Lung microvascular endothelial cell (primary cell): ENCODE results near the gene LRRC4C. TPM values are rescaled to one million over a fixed set of nuclear protein-coding genes. Genes with fewer than 3 reads are reported as not detected.

Experiments used
- DNase-seq, 2 donors: peaks; one replicate each; pipeline versions ENCODE4 v3.0.0 to v3.0.0-alpha.2; 2010; ENCODE audit warnings: low read depth in 2 of 2
- total RNA-seq: library from RNA; depleted of rRNA; stranded (reverse); fragments of >200 nt; gene quantifications from 2 replicates; pipeline ENCODE4 v1.2.1, GENCODE V29; 2014

LRRC4C gene
- total RNA-seq, 1 donor from 2014 or later: not detected

DNA sequence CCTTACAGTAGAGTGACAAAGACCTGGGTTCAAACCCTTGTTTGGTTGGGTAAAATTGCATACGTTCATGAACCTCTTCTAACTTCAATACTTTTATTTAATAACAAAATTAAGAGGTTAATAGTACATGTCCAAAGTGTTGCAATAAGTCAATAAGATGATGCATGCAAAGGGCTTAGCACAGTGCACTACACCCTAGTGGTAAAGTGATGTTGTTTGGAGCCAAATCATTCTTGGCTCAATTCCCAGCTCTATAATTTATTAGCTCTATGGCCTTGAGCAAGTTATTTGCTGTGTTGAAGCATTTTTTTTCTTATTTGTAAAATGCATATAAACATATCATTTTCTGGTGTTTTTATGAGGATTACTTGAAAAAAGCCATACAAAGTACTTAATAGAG, 945.3 kb downstream of the LRRC4C start:
- DNase-seq: no peak

- no peak for DNase-seq
Measured at GRCh38 chr11:40513281-40513680, 946.2 kb downstream of the LRRC4C start.

- no peak for DNase-seq
Measured at GRCh38 chr11:40508303-40508702, 951.1 kb downstream of the LRRC4C start.

- no peak for DNase-seq
Measured at GRCh38 chr11:40506226-40506625, 953.2 kb downstream of the LRRC4C start.

DNA sequence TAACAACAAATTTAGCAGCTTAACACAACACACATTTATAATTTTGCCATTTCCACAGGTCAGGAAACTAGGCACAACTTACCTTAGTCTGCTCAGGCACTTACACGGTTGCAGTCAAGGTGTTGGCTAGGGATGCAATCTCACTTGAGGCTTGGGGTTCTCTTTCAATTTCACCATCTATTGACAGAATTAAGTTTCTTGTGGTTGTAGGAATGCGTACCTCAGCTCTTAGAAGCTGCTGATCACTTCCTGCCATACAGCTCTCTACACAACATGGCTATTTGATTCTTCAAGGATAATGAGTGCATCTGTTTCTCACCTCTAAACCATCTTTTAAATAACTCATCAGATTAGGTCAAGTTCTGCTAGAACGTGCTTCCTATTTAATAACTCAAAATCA, 968.1 kb downstream of the LRRC4C start:
- no peak for DNase-seq

DNA sequence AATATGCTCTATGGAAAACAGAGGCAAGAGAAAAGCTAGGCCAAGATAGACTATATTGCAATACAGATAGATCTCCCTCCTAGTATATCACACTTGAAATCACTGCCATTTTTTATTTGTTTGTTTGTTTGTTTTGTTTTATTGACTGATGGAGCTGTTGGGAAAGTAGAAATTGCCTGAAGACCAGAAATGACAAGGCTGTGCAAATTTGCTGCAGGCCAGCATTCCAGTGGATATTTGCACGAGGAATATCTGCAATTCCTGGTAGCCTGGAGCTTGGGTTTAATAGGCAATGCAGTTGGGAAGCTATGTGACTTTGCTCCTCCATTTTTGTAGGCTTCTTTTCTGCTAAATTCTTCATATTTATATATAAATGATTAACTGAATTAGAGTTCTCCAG, 991.7 kb downstream of the LRRC4C start:
- DNase-seq: no peak

- DNase-seq: no peak
Measured at GRCh38 chr11:40445391-40445790, 1014.1 kb downstream of the LRRC4C start.

- DNase-seq: no peak
Measured at GRCh38 chr11:40444151-40444550, 1015.3 kb downstream of the LRRC4C start.

- DNase-seq: no peak
Measured at GRCh38 chr11:40435344-40435743, 1024.1 kb downstream of the LRRC4C start.

DNA sequence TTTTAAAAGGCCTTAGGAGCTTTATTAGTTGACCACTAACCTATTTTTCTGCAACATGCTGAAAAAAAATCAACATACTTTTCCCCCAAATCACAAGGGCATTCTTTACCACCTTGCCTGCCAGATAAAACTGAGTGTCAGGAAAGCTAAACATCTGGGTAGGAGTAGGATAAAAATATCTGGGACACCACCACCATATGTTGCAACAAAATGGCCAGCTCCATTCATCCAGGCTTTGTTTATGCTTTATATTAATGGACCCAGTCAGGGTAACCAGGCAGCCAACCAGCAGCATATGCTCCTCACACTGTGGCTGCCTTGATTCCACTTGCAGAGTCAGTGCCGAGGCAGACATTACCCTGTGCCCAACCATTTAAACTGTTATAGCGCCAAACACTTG, 1024.5 kb downstream of the LRRC4C start:
- DNase-seq: no peak

DNA sequence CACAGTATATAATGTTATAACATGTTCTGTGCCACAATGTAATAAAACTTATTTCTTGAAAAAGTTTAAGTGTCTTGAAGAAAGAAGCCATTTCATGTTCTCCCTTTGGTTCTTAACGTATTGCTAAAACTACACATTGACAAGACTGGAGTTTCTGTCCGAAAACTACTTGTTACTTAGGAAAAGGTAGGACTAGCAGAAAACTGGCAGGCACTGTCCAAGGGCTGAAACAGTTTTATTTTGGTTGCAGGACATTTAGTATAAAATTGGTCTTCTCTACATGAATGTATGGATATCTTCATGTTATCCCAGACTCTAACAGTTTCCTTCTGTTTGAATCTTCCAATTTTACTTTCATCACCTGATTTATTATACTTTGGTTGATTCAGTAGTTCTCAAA, 1027.1 kb downstream of the LRRC4C start:
- no peak for DNase-seq

GRCh38 chr11:40425168-40425567, 1034.3 kb downstream of the LRRC4C start:
- no peak for DNase-seq

DNA sequence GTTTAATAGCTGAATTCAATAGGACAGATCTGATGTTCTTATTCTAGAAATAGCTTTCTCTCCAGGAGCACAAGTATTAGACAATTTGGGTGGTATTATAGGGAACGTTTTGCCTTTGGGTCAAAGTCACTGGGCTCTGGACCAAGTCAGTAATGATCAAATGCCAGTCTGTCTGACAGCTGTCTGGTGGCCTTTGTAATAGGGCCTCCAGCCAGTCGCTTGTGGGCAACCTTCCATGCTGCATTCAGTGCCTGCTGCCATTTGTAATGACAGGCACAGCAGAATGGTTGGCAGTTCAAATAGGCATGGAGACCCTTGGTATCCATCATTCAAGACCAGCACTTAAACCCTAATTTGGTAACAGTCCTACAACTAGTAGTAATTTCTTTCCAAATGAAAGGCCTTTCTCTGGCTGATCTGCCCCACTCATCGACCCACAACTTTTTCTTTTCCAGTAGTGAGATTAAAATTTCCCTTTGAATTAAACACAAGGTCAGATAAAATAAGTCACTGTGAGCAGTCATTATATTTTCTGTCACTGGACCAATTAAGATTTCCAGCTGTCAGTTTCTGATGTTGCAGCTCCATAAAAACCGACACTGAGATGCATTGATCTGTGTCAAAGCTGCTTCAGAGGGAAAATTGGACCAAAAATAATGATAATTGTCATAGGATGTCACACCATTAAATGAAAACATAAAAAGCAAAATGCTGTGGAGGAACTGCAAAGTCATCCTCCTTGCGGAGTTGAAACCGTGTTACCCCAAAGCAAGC, 1038.1 kb downstream of the LRRC4C start:
- DNase-seq: no peak

DNA sequence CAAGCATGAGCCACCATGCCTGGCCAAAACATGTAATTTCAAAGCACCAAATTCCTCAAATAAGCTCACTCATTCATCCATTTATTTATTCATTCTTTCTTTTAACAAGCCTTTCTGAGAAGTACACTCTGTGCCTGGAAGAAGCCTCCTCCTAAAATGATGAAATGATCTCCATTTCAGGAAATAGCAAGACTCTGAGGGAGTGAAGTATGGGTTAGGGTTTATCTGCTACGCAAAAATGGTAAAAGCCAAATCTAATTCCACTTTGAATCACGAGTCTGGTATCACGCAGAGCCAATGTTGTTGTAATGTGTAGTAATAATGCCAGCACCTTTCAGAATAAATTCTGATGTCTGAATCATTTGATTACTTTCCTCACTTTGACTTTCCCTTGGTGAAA, 1041.8 kb downstream of the LRRC4C start:
- no peak for DNase-seq

DNA sequence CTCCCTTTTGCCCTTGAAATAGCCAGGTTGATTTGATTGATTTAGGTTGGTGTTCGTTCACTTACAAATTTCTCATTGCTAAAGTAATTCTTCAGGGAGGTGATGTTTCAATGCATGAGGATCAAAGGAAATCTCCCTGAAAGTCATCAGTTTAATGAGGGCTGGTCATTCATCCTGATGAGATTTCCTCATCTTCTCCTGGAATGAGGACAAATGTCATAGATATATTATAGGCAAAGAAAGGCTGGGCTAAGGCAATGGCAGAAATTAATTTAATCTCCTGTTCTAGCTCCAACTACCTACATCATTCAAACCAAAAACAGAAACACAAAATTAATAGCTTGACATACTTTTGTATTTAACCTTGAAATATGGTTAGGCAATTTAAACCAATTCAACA, 1052.1 kb downstream of the LRRC4C start:
- DNase-seq: no peak

DNA sequence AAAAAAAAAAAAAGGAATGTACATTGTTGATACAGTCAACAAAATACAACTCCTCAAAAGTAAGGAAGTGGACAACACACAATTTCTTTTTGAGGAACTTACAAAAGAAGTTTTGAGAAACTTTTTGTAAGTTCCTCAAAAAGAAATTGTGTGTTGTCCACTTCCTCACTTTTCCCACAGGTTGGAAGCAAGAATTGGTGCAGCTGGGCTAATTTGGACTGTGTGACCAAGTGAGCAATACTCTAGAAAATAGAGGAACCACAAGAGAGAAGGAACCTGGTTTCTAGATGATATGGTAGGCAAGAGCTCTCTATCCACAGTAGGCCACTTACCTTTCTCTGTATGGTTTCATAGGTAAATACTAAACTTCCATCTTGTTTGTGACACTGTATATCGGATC, 1053.8 kb downstream of the LRRC4C start:
- DNase-seq: no peak

GRCh38 chr11:40403321-40403720, 1056.1 kb downstream of the LRRC4C start:
- DNase-seq: peak in 1 of 2 donors; percentile 64

- DNase-seq: peak in 1 of 2 donors; percentile 10
Measured at GRCh38 chr11:40401132-40401853, 1058.2 kb downstream of the LRRC4C start.

DNA sequence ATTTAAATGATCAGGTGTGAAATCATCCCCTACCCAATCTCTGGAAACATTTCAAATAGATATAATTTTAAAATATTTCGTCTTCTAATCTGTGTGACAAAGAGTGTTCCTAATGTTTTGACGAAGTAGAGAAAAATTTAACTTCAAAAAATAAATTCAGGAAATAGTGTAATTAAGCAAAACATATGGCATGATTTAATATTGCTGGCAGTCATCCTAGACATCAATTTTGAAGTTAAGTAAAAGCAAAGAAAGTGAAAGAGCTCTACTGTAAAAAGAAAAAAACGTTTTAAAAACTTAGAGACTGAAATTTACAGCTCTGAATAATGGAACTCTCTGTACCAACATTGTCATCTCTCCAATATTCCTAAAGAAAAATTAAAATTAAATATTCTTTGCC, 1062.3 kb downstream of the LRRC4C start:
- DNase-seq: no peak

GRCh38 chr11:40393511-40393910, 1065.9 kb downstream of the LRRC4C start:
- DNase-seq: no peak

GRCh38 chr11:40391679-40392078, 1067.8 kb downstream of the LRRC4C start:
- DNase-seq: no peak

DNA sequence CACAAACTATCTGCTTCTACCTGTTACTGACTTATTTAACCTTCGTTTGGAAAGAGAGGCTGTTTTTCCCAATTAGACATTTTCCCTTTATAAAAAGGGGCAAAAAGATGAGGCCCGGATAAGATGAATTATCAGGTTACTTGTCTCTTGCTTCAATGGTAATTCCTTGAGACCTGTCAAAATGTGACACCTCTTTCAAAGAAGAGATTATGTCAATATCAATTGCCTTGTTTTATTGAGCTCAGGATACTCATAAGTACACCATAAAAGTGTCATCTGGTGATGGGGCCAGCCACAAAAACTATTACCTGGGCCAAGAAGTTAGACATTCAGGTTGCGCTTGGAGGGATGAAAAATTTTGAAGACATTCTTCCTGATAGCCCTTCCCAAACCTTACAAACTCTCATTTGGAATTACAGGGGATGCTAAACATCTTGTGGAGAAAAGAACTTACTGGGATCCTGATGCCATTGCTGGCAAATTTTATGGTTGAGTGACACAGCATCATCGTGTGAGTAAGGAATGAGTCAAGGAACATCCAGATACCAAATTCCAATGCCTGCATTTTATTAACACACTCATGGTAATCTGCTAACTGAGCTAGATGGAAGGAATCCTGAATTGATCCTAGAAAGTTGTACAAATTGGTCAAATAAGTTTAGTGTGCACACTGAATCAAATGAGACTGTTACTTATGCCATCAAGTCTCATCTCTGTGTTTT, 1071.2 kb downstream of the LRRC4C start:
- DNase-seq: peak in 1 of 2 donors; percentile 27
